ENCODE data around the gene ABCA7. TPM values are rescaled to one million over a fixed set of nuclear protein-coding genes. Genes with fewer than 3 reads are reported as not detected.

The ABCA7 gene
- total and polyA plus RNA-seq, 2 of the 8 experiments (the other 6 are each of a cell fraction or from before 2014, with no cell fraction given) = 10.4 to 25.6 TPM

DNA sequence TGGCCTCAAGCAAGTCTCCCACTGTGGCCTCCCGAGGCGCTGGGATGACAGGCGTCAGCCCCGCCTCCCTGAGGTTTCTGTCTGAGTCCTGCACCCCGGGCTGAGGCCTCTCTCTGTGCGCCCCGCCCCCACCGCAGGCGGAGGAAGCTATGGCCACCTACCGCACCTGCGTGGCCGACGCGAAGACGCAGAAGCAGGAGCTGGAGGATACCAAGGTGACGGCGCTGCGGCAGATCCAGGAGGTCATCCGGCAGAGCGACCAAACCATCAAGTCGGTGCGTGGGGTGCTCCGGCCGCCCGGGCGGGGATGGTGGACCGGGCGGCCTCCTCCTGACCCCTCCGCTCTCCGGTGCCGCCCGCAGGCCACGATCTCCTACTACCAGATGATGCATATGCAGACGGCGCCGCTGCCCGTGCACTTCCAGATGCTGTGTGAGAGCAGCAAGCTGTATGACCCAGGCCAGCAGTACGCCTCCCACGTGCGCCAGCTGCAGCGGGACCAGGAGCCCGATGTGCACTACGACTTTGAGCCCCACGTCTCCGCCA is 39.7 kb downstream of the ABCA7 start:
- Histone ChIP-seq H2BK12ac (ENCODE audit: low read depth, low read length) (no peak overlapping the region), H3K27ac (ENCODE audit: low read depth, low read length) (no peak overlapping the region), H4K8ac (ENCODE audit: extremely low read depth, insufficient read depth, low read length) (0 out of 2 replicates have a peak overlapping the region, but pooled peaks have one; percentile 51), H4K20me1 (replicated peaks in 1 of 2; ENCODE audit: control insufficient read depth in 1 of 2, insufficient read depth in 2 of 2, low read length in 2 of 2) (peaks cover 0 to 12% of the 10 kb centered on the region in 2 experiments), H3K9ac (replicated peaks in 1 of 4; ENCODE audit: extremely low read depth in 1 of 4, low read depth in 3 of 4, low read length in 3 of 4) (no peak overlapping the region), H2BK20ac (ENCODE audit: low read length) (no peak overlapping the region), H3K18ac (ENCODE audit: extremely low read depth, low read length) (no peak overlapping the region), H3K23me2 (ENCODE audit: low read depth, low read length) (no peaks in the 10 kb centered on the region), H3K36me3 (ENCODE audit: control insufficient read depth in 2 of 4, insufficient read depth in 4 of 4, low read length in 3 of 4) (peaks cover 0 to 54% (median 15%) of the 10 kb centered on the region in 4 experiments; a peak in 3 of 8 replicates), H3K4me1 (replicated peaks in 1 of 4; ENCODE audit: control insufficient read depth in 3 of 4, insufficient read depth in 4 of 4, low read length in 3 of 4) (peaks cover 0 to 7% (median 0%) of the 10 kb centered on the region in 4 experiments; a peak in 4 of 7 replicates), H3K4ac (replicated peaks; ENCODE audit: insufficient read length, low read depth, low read length) (no peak overlapping the region), H3K79me1 (ENCODE audit: low read depth, low read length) (no peaks in the 10 kb centered on the region), H2BK15ac (ENCODE audit: low read length) (no peak overlapping the region), H3K14ac (ENCODE audit: insufficient read length) (no peak overlapping the region), H2AK5ac (ENCODE audit: low read depth, low read length) (no peak overlapping the region), H4K5ac (ENCODE audit: insufficient read length, low read depth, low read length) (no peak overlapping the region), H2BK5ac (ENCODE audit: low read depth, low read length) (no peak overlapping the region), H4K91ac (replicated peaks; ENCODE audit: insufficient read length, low read length) (no peak overlapping the region), H3K4me3 (ENCODE audit: extremely low read depth in 1 of 4, insufficient read depth in 2 of 4, low read depth in 3 of 4, low read length in 4 of 4) (no peak overlapping the region), H3K4me2 (ENCODE audit: insufficient read depth in 1 of 2, low read depth in 2 of 2, low read length in 2 of 2) (no peak overlapping the region), H3K27me3 (replicated peaks in 1 of 4; ENCODE audit: control insufficient read depth in 3 of 4, extremely low read depth in 1 of 4, insufficient read depth in 3 of 4, low read length in 3 of 4) (no peaks in the 10 kb centered on the region), H2BK120ac (replicated peaks; ENCODE audit: low read depth, low read length) (no peak overlapping the region), H3K79me2 (ENCODE audit: control insufficient read depth in 1 of 2, insufficient read depth in 2 of 2, low read length in 2 of 2) (no peaks in the 10 kb centered on the region), H3K23ac (ENCODE audit: insufficient read length) (no peak overlapping the region), H3K56ac (replicated peaks; ENCODE audit: insufficient read length, low read depth, low read length) (no peak overlapping the region), H3K9me3 (ENCODE audit: insufficient read depth in 2 of 2, low read depth in 1 of 2, low read length in 1 of 2) (no peaks in the 10 kb centered on the region), H2AFZ (ENCODE audit: low read length) (no peak overlapping the region)
- ChIA-PET CTCF (ENCODE audit: partially characterized antibody) (interaction anchor here (0.6 to 8.9 kb wide), 9 partner anchors 8 to 138 kb away, joined by 3 to 54 read pairs (median 4); partner anchors contain the start of genes ARHGAP45 and CNN2), POLR2A (ENCODE audit: partially characterized antibody) (interaction anchor here (1.2 to 10.3 kb wide), 11 partner anchors 8 to 189 kb away, joined by 3 to 93 read pairs (median 8); partner anchors contain the start of genes ABCA7, ARHGAP45, CIRBP and CNN2)
- no peak for FAIRE-seq
- DNase-seq (ENCODE audit: low read depth in 1 of 2, low spot score in 2 of 2) = no peak
- WGBS, 2 experiments (ENCODE audit: extremely low coverage in 1 of 2, insufficient coverage in 1 of 2, insufficient read length in 1 of 2, insufficient replicate concordance in 2 of 2, low coverage in 1 of 2, low lambda C conversion rate in 2 of 2, missing lambda C conversion rate in 1 of 2) = 94% methylated on average over 34 of the region's 45 CpGs; no CpG with 5 or more reads in 1 of the 2 experiments
- TF ChIP-seq SIN3A (conservative IDR thresholded peaks at IDR 0.05 in 1 of 2, IDR thresholded peaks at IDR 0.05 in 1 of 2; ENCODE audit: low read depth in 1 of 2, low read length in 2 of 2) = no peak
